GM10248 (cell line): ENCODE data around the gene AK8.

Experiments
- CTCF ChIA-PET: fragments of 300-600 bp; sonication (Branson Sonifier 250); formaldehyde crosslinking; extraction: SDS; loops from one replicate; lab custom pipeline; 2021; ENCODE audit warnings: antibody characterized with exemption; lab: Yijun Ruan, JAX
- POLR2A ChIA-PET: fragments of 350-650 bp; sonication (Branson Sonifier 250); formaldehyde crosslinking; extraction: SDS; loops from one replicate; lab custom pipeline; 2020; ENCODE audit warnings: antibody characterized with exemption; lab: Yijun Ruan, JAX
- DNase-seq: peaks from one replicate; pipeline ENCODE4 v3.0.0; 2012; ENCODE audit errors: extremely low spot score
- TF ChIP-seq, protein P1 (sequence below): IDR thresholded peaks from 2 replicates; pipeline ENCODE4 v1.5.1; 2012; ENCODE audit warnings: mild to moderate bottlenecking, low read depth; ENCODE audit errors: extremely low read depth, missing control alignments, control extremely low read depth

The AK8 gene

DNA sequence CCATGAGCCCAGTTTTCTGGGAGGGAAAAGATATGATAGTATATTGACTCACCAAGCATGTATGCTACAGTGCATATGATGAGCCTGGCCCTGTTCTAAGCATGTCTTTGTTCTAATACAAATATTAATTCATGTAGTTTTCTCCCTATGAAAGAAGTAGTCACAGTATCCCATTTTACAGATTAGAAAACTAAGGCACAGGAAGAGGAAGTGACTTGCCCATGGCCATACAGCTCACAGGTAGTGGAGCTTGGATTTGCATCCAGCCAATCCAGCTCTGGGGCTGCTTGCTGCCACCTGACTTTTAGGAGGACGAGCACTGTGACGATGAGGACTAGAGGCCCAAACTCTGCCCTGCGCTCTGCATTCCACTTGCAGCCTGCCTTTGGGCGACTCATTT lies 76.4 kb downstream of the AK8 start:
- CTCF ChIA-PET: interaction anchor here (1.2 to 1.4 kb wide), 4 partner anchors 32 to 295 kb away, joined by 3 to 5 read pairs (median 4); no protein-coding TSS in a partner anchor
- TF ChIP-seq, protein P1, sequence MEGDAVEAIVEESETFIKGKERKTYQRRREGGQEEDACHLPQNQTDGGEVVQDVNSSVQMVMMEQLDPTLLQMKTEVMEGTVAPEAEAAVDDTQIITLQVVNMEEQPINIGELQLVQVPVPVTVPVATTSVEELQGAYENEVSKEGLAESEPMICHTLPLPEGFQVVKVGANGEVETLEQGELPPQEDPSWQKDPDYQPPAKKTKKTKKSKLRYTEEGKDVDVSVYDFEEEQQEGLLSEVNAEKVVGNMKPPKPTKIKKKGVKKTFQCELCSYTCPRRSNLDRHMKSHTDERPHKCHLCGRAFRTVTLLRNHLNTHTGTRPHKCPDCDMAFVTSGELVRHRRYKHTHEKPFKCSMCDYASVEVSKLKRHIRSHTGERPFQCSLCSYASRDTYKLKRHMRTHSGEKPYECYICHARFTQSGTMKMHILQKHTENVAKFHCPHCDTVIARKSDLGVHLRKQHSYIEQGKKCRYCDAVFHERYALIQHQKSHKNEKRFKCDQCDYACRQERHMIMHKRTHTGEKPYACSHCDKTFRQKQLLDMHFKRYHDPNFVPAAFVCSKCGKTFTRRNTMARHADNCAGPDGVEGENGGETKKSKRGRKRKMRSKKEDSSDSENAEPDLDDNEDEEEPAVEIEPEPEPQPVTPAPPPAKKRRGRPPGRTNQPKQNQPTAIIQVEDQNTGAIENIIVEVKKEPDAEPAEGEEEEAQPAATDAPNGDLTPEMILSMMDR: no peak
- POLR2A ChIA-PET: no interaction called here
- DNase-seq: no peak

DNA sequence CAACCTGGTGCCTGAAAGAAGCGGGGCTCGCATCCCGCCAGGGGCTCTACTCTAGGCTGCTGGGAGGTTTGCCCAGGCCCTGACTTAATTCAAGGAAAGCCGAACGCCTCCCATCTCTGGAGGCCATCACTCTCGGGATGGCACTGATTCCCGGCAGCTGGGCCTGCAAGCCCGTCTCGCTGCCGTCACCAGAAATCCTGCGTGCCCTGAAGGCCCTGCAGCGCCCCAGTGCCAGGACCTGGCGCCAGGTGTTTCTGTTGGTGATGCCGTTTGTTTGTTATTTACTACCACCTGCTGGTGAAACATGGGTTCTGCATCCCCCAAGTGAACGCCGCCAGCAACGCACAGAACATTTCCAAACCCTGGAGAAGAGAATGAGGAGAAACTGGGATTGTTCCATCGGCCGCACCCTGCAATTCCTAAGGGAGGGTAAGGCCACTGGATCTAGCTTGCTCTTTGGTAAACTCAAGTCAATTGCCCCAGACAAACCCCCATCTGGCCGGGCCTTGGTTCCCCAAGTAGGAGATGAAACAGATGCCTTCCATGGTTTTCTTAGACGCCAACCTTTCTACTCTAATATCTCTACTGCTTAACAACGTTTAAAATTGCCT lies 77.9 kb downstream of the AK8 start:
- CTCF ChIA-PET: interaction anchor here (1.0 to 1.4 kb wide), 2 partner anchors 17 to 293 kb away, joined by 3 to 7 read pairs; no protein-coding TSS in a partner anchor
- DNase-seq: peak; percentile 79
- TF ChIP-seq, protein P1: peak; percentile 89
- POLR2A ChIA-PET: no interaction called here

DNA sequence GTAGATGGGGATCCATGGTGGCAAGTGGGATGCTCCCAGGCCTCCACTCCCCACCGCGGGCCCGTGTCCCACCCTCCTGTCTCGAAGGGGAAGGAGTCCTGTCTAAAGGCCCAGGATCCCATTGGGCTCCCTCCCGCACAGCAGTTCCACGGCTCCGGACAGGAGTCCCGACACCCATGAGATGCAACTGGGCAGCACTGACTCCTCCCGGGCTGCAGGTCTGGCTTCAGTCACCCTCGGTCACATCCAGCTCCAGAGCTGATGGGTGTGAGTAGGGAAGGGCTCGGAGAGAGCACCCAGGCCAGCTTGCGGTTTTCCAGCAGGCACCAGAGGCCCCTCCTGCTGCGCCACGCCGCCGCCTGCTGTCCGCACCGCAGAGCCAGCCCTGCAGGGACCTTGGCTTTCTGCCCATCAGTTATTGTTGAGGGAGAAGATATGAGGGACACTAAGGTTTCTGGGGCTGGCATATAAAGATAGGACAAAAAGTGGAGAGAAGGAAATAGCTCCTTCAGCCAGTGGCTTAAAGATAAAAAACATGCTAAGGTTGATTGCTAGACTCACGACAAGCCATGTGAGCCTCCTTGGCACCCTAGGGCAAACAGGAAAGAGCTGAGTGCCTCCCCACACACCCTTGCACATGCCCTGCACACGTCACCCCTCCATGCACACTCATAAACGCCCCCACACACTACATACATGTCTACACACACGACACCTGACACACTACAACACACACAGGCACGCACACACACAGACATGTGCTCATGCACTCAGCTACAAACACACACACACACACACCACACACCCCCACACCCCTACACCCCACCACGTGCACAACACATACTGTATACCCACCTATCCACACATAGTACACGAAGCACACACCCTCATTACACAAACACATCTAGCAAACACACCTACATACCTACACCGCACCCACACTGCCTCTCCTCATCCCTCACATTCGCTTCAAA lies 79.0 kb downstream of the AK8 start:
- TF ChIP-seq, protein P1: no peak
- ChIA-PET CTCF (interaction anchor here (1.0 to 1.5 kb wide), 5 partner anchors 30 to 540 kb away, joined by 3 to 7 read pairs (median 4); no protein-coding TSS in a partner anchor), POLR2A (no interaction called here)
- DNase-seq: no peak

DNA sequence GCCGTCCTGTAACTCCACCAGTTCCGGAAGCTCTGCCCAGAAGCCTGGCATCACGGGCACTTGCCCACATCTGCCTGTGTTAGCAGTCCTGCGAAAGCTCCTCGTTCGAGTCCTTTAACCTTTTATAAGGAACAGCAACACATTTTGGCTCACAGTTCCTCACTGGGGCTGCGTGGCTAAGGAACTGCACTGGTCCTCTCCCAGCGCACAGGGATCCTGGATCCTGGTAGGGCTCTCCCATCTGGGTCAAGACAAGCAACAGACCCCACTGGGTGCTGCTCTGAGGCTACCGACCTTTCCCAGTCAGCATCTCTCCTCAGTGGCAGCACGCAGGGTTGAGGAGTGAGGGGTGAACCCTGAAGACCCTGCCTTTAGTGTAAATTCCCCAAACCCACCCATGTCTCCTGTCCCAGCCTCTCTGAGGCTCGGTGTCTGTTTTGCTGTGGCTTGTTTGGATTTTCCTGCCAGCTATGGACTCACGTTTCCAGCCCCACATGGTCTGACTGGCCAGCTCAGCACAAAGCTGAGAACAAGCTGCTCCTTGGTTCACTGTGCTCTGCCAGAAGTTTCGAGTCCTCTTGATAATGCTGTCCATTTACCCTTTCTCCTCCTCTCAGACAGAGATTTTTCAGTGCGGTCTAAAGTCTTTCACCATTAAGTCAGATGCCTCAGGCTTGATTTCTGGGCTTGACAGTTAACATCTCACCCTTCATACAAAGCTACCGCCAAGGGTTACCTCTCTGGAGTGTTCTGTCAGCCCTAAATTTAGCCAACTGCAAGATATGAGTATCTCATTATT lies 80.0 kb downstream of the AK8 start:
- ChIA-PET CTCF (interaction anchor here (1.3 to 1.5 kb wide), 2 partner anchors 29 to 259 kb away, joined by 4 read pairs; no protein-coding TSS in a partner anchor), POLR2A (no interaction called here)
- TF ChIP-seq, protein P1: no peak
- DNase-seq: no peak

DNA sequence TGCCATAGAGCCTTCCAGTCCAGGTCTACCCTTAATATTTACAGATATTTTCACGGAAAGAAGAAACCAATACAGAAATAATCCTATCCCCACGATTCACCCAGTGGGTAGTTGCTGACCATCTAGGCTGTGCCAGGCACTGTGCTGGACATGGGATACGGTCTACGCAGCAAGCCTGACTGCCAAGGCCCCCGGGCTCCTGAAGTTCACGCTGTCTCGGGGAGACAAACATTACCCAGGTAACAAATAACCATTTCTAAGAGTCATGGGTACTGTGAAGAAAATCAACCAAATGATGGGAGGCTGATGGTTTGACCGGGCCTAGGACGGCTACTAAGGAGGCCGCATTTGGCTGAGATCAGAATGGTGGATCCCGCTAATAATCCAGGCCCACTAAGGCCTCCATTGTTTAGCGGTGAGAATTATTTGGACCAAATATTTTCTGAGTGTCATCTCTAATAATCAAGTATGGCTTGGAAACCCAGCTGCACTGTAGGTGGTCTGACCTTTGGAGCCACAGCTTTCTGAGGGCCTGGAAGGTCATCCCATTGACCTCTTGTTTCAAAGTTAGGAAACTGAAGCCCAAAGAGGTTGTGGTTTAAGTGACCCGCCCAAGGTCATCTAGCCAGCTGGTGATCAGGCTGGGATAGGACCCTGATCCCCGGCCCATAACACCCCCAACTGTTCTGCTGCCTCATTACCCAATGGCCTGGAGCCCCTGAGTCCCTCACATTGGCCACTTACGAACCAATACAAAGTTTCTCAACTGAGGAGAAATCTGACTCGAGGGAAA lies 82.4 kb downstream of the AK8 start:
- ChIA-PET CTCF (no interaction called here), POLR2A (no interaction called here)
- TF ChIP-seq, protein P1: no peak
- no peak for DNase-seq
